ENCODE data around the gene TSPAN4.

GRCh38 chr11:803467-803742 lies 39.2 kb upstream of the TSPAN4 start:
- no peak for TF ChIP-seq CTCF (IDR thresholded peaks at IDR 0.05; ENCODE audit: borderline replicate concordance, extremely low read depth, low read length, poor library complexity, severe bottlenecking)
- no peak for TF ChIP-seq EZH2 (IDR thresholded peaks at IDR 0.05; ENCODE audit: borderline replicate concordance, low read depth, low read length, severe bottlenecking)

Data from DND-41 (cell line).